H9 (cell line): ENCODE results near the gene CACFD1. TPM values are rescaled to one million over a fixed set of nuclear protein-coding genes. Genes with fewer than 3 reads are reported as not detected.

Experiments
- DNase-seq: peaks from one replicate; pipeline ENCODE4 v3.0.0-alpha.2; 2017
- H2AFZ ChIP-seq: one replicate; pipeline ENCODE4 v1.6.1; 2013; ENCODE audit warnings: mild to moderate bottlenecking, low read length, control low read depth, moderate library complexity
- H2AK5ac ChIP-seq: 2 replicates; pipeline ENCODE4 v1.6.1; 2013; ENCODE audit warnings: low read length, control low read depth, mixed read lengths; ENCODE audit not compliant: insufficient read length
- H2BK120ac ChIP-seq: one replicate; pipeline ENCODE4 v1.6.1; 2013; ENCODE audit warnings: low read depth, mild to moderate bottlenecking, low read length, control low read depth, inconsistent platforms; ENCODE audit not compliant: poor library complexity, severe bottlenecking
- H2BK12ac ChIP-seq: 2 replicates; pipeline ENCODE4 v1.6.1; 2013; ENCODE audit warnings: low read length, control low read depth, mixed read lengths, low read depth; ENCODE audit not compliant: insufficient read length
- H2BK15ac ChIP-seq: 2 replicates; pipeline ENCODE4 v1.6.1; 2013; ENCODE audit warnings: low read depth, low read length, control low read depth
- H2BK20ac ChIP-seq: one replicate; pipeline ENCODE4 v1.6.1; 2013; ENCODE audit warnings: low read depth, mild to moderate bottlenecking, low read length, control low read depth, inconsistent platforms; ENCODE audit not compliant: poor library complexity, severe bottlenecking
- H2BK5ac ChIP-seq: 2 replicates; pipeline ENCODE4 v1.6.1; 2013; ENCODE audit warnings: low read length, control low read depth, mixed read lengths; ENCODE audit not compliant: insufficient read length
- H3K14ac ChIP-seq: 2 replicates; pipeline ENCODE4 v1.6.1; 2013; ENCODE audit warnings: low read length, control low read depth; ENCODE audit not compliant: insufficient read depth
- H3K18ac ChIP-seq: 2 replicates; pipeline ENCODE4 v1.6.1; 2013; ENCODE audit warnings: low read depth, mild to moderate bottlenecking, mixed read lengths, low read length, control low read depth; ENCODE audit not compliant: insufficient read length
- H3K23ac ChIP-seq: 2 replicates; pipeline ENCODE4 v1.6.1; 2013; ENCODE audit warnings: low read length, control low read depth, mixed read lengths, low read depth; ENCODE audit not compliant: insufficient read length
- H3K23me2 ChIP-seq: 2 replicates; pipeline ENCODE4 v1.6.1; 2013; ENCODE audit warnings: low read depth, mild to moderate bottlenecking, mixed read lengths, low read length, control low read depth; ENCODE audit not compliant: insufficient read length, poor library complexity, severe bottlenecking
- H3K27ac ChIP-seq: 2 replicates; pipeline ENCODE4 v1.5.1; 2013; ENCODE audit warnings: low read length, control low read depth, mixed read lengths, low read depth; ENCODE audit not compliant: insufficient read length
- H3K27me3 ChIP-seq: 2 replicates; pipeline ENCODE4 v1.6.1; 2013; ENCODE audit warnings: low read length, control low read depth, inconsistent platforms; ENCODE audit not compliant: insufficient read depth
- H3K4ac ChIP-seq: 2 replicates; pipeline ENCODE4 v1.6.1; 2013; ENCODE audit warnings: low read depth, mild to moderate bottlenecking, control low read depth, inconsistent platforms, low read length, moderate library complexity
- H3K4me1 ChIP-seq: 2 replicates; pipeline ENCODE4 v1.6.1; 2013; ENCODE audit warnings: low read length, control low read depth, inconsistent platforms; ENCODE audit not compliant: insufficient read depth
- H3K4me2 ChIP-seq: 2 replicates; pipeline ENCODE4 v1.6.1; 2013; ENCODE audit warnings: low read length, control low read depth, mixed read lengths; ENCODE audit not compliant: insufficient read length, insufficient read depth
- H3K56ac ChIP-seq: 2 replicates; pipeline ENCODE4 v1.6.1; 2013; ENCODE audit warnings: low read depth, mild to moderate bottlenecking, mixed read lengths, low read length, control low read depth; ENCODE audit not compliant: insufficient read length
- H3K79me1 ChIP-seq: 2 replicates; pipeline ENCODE4 v1.6.1; 2013; ENCODE audit warnings: low read depth, mild to moderate bottlenecking, moderate library complexity, low read length, control low read depth, inconsistent platforms; ENCODE audit not compliant: insufficient read depth, poor library complexity, severe bottlenecking
- H3K79me2 ChIP-seq: 2 replicates; pipeline ENCODE4 v1.6.1; 2013; ENCODE audit warnings: low read length, control low read depth, inconsistent platforms; ENCODE audit not compliant: insufficient read depth
- H3K9ac ChIP-seq: 2 replicates; pipeline ENCODE4 v1.6.1; 2013; ENCODE audit warnings: low read length, control low read depth, mixed read lengths; ENCODE audit not compliant: insufficient read length; ENCODE audit errors: extremely low read depth
- H3K9me3 ChIP-seq: one replicate; pipeline ENCODE4 v1.6.1; 2013; ENCODE audit warnings: low read depth, low read length, inconsistent platforms; ENCODE audit not compliant: control insufficient read depth
- H3T11ph ChIP-seq: one replicate; pipeline ENCODE4 v1.6.1; 2013; ENCODE audit warnings: mild to moderate bottlenecking, low read length, control low read depth, inconsistent platforms
- H4K20me1 ChIP-seq: one replicate; pipeline ENCODE4 v1.6.1; 2013; ENCODE audit not compliant: control insufficient read depth, insufficient read length, insufficient read depth
- H4K5ac ChIP-seq: 2 replicates; pipeline ENCODE4 v1.6.1; 2013; ENCODE audit warnings: low read depth, mild to moderate bottlenecking, mixed read lengths, low read length, control low read depth; ENCODE audit not compliant: insufficient read length
- H4K8ac ChIP-seq: replicated peaks from 2 replicates; pipeline ENCODE4 v1.6.1; 2013; ENCODE audit warnings: low read length, control low read depth, mixed read lengths, low read depth; ENCODE audit not compliant: insufficient read length
- H4K91ac ChIP-seq: 2 replicates; pipeline ENCODE4 v1.6.1; 2013; ENCODE audit warnings: low read depth, mild to moderate bottlenecking, moderate library complexity, mixed read lengths, low read length, control low read depth; ENCODE audit not compliant: insufficient read length
- H3K27ac Mint-ChIP-seq, 3 experiments: 2 replicates in 2 of 3; 3 replicates in 1 of 3; pipeline ENCODE4 v1.8.0; 2020 to 2021; ENCODE audit warnings: mixed read lengths in 3 of 3, mild to moderate bottlenecking in 1 of 3, moderate library complexity in 1 of 3
- H3K27me3 Mint-ChIP-seq: 2 replicates; pipeline ENCODE4 v1.8.0; 2021; ENCODE audit warnings: low read depth, mild to moderate bottlenecking, moderate library complexity, mixed read lengths
- H3K36me3 Mint-ChIP-seq, 3 experiments: 2 replicates in 2 of 3; 3 replicates in 1 of 3; pipeline ENCODE4 v1.8.0; 2020 to 2021; ENCODE audit warnings: low read depth in 3 of 3, mixed read lengths in 3 of 3; ENCODE audit not compliant: insufficient read depth in 1 of 3
- H3K4me1 Mint-ChIP-seq, 2 experiments: 2 replicates each; pipeline ENCODE4 v1.8.0; 2020; ENCODE audit warnings: mixed read lengths in 2 of 2
- H3K4me3 Mint-ChIP-seq, 2 experiments: 2 replicates in 1 of 2; 3 replicates in 1 of 2; pipeline ENCODE4 v1.8.0; 2020 to 2021; ENCODE audit warnings: mild to moderate bottlenecking in 2 of 2, mixed read lengths in 2 of 2, moderate library complexity in 1 of 2
- H3K9me3 Mint-ChIP-seq, 2 experiments: 2 replicates in 1 of 2; 3 replicates in 1 of 2; pipeline ENCODE4 v1.8.0; 2020; ENCODE audit warnings: mild to moderate bottlenecking in 2 of 2, mixed read lengths in 2 of 2, moderate library complexity in 1 of 2
- CTCF ChIP-seq: fragments of 200-600 bp; sonication (generic); conservative IDR thresholded peaks from 3 replicates; pipeline ENCODE4 v1.8.0; 2021; ENCODE audit warnings: antibody characterized with exemption, mild to moderate bottlenecking
- WGBS: extraction: QIAGEN DNeasy Blood & Tissue Kit; methylation state at CpG from one replicate; pipeline ENCODE4 v1.1.7; 2013; ENCODE audit warnings: missing lambda C conversion rate, low lambda C conversion rate, mixed read lengths; ENCODE audit not compliant: insufficient read length; ENCODE audit errors: extremely low coverage; 5-methylcytosine and 5-hydroxymethylcytosine counted together
- total RNA-seq: library from RNA; stranded (reverse); gene quantifications from 2 replicates; pipeline ENCODE4 v1.2.1, GENCODE V29; 2021

Gene CACFD1
- total RNA-seq, 1 experiment from 2014 or later: 20.0 TPM

DNA sequence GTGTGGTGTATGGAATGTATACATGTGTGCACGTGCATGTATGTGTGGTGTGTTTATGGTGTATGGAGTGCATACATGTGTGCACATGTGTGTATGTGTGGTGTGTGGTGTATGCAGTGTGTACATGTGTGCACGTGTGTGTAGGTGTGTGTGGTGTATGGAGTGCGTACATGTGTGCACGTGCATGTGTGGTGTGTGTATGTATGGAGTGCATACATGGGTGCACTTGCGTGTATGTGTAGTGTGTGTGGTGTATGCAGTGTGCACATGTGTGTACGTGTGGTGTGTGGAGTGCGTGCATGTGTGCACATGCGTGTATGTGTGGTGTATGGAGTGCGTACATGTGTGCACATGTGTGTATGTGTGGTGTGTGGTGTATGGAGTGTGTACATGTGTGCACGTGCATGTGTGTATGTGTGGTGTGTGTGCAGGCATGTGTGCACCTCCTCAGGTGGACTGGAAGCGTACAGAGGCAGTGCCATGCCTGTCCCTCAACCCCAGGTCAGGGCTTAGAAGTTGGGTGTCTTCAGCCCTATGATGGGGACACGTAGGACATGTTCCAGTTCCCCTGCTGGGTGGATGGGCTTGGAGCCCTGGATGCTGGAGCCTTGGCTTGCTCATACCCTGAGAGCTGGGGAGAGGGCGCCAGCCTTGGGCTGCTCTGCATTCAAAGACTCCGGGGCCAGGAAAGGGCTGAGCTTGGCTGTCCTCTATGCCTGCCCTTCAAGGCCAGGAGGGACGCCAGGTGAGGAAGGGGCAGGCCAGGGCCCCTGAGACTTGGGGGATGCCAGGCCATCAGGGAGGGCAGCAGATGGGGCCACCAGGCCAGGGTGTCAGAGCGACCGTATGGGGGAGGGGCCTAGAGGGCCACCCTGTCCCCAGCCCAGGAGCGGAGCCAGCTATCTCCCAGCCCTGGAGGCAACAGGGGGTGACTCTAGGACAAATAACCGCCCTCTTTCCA, 52.8 kb downstream of the CACFD1 start:
- WGBS: no CpG with 5 or more reads among the region's 19 CpGs
- Histone ChIP-seq H3K27ac (no peak overlapping the region), H3K23ac (no peak overlapping the region), H3K9me3 (no peaks in the 10 kb centered on the region), H3K56ac (no peak overlapping the region), H2BK12ac (no peak overlapping the region), H2AFZ (no peak overlapping the region), H2BK15ac (no peak overlapping the region), H3K14ac (no peak overlapping the region; the same call in 1 of the 2 replicates), H3K27me3 (no peaks in the 10 kb centered on the region), H4K8ac (peak overlapping the region; percentile 25), H3K79me2 (no peaks in the 10 kb centered on the region), H3T11ph (no peak overlapping the region), H3K4me2 (no peak overlapping the region), H4K5ac (no peak overlapping the region), H2BK5ac (no peak overlapping the region), H3K23me2 (no peaks in the 10 kb centered on the region), H3K4ac (no peak overlapping the region), H2AK5ac (no peak overlapping the region), H3K9ac (no peak overlapping the region), H3K79me1 (no peaks in the 10 kb centered on the region), H4K20me1 (peaks cover 3% of the 10 kb centered on the region), H4K91ac (no peak overlapping the region), H2BK120ac (no peak overlapping the region), H3K18ac (peak overlapping the region; percentile 0), H3K4me1 (peaks cover 2% of the 10 kb centered on the region; the same call in 1 of the 2 replicates), H2BK20ac (no peak overlapping the region)
- Mint-ChIP-seq H3K27me3 (peaks cover 20% of the 10 kb centered on the region), H3K4me3 (no peak overlapping the region), H3K36me3 (no peaks in the 10 kb centered on the region), H3K27ac (no peak overlapping the region), H3K9me3 (no peaks in the 10 kb centered on the region), H3K4me1 (peaks cover 8 to 17% of the 10 kb centered on the region in 2 experiments)
- TF ChIP-seq CTCF: no peak
- DNase-seq: no peak
